HG03457 (cell line): ENCODE data around the gene MYZAP.

Experiments
- ATAC-seq: cut with Tn5 transposase; IDR thresholded peaks from one replicate; pipeline ENCODE4 v1.9.1; 2021; ENCODE audit warnings: moderate number of reproducible peaks; ENCODE audit not compliant: unreplicated experiment

The MYZAP gene

DNA sequence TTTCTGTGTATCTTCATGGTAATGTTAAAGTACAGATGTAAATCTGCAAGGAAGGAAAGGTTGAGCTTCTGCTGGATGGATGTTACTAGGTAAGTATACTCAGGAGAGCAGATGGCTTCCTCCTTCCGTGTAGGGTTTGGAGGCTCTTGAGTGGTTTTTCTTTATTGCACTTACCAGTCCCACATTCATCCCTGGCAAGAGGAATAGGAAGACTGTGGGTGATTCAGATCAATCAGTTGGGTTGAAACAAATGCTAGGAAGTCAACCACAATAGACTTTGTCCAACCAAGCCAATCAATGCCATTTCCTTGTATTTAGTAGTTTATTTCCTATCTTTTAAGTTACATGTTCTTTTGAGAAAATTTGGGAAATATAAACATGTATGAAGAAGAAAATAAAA lies 26.6 kb downstream of the MYZAP start:
- no peak for ATAC-seq

DNA sequence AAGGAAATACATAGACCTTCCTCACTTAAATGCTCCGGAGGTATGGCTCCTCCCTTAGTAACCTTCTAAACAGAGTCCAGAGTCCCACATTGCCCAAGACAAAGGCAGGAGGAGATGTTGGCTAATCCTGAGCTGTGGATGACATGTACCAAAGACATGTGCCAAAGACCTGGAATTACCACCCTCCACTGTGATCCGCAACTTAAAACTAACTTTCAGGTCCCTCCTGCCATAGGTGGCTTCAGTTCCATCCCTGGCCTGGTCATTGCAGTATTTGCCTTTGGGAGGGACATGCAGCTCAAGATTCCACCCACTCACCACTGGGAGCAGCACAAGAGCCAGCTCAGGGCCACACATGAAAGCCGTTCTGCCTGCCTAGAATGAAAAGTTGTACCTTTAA lies 28.0 kb downstream of the MYZAP start:
- no peak for ATAC-seq

DNA sequence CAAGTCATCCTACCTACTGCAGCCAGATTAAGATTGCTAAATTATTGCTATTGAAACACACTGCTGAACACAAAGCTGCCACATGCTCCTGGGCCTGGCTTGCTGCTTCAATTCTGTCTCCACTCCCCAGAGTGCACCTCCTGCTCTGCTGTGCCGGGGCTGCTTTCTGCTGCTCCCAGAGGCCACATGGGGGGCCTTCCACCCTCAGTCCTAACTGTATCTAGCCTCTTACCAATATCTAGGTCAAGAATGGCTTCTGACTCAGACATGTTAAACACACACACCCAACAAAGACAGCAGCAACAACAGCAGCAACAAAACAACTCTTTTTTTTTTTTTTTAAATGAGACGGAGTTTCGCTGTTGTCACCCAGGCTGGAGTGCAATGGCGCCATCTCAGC lies 33.0 kb downstream of the MYZAP start:
- ATAC-seq, result no peak

DNA sequence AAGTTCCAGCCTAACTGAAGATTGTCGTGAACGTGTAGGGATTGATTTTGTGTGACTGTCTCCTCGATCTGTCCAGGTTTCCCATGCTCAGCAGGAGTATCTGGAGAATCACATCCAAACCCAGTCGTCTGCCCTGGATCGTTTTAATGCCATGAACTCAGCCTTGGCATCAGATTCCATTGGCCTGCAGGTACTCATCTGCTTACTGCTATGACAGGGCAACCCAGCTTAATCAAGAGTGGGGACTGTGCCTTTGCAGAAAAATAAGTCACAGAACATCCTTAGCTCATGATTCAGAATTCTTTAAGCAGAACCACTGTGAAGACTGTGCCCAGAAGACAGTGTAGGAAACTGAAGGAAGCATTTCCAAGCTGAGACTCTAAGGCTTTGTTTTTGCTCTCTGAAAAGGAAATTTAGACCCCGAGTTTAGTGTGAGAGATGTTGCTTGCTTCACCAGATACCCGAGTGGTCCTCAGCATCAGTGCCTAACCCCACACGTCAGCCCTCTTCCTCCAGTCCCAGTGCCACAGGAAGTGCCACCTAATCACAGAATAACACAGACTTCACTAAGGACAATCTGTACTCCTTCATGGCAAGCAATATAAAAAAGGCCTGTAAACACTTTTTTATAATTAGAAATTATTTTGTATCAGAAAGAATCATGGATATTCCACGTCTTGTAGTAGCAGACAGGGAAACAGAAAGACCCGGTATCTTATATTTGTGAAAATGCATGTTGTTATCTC lies 34.2 kb downstream of the MYZAP start:
- no peak for ATAC-seq

DNA sequence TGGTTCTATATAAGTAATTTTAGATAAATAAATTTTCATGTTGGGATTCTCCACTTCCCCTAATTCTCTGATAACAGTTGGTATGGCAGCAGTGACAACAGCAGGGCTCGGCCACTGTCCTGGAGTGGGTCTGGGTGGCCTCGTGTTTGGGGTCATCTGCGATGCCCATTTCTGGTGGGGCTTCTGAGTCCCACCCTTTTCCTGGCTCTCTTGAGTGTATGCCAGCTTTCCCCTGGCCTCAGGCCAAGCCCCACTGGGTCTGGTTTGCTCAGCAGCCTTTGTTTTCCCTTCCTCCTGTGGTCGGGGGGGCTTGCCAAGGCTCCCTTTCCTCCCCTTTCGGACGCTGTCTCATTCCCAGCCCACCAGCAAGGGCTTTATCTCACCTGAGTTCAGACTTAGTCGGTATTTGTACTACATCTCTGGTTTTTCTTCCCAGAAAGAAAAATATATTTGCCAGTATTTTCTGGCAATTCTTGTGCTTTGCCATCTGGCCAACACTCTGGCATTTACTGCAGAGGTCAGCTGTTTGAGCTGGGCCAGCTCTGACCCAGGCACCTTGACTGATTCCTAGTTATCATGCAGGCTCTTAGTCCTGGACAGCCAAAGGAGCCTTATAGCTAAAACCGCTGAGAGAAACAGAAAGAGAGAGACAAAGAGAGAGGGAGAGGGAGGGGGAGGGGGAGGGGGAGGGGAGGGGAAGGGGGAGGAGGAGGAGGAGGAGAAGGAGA lies 35.2 kb downstream of the MYZAP start:
- no peak for ATAC-seq

DNA sequence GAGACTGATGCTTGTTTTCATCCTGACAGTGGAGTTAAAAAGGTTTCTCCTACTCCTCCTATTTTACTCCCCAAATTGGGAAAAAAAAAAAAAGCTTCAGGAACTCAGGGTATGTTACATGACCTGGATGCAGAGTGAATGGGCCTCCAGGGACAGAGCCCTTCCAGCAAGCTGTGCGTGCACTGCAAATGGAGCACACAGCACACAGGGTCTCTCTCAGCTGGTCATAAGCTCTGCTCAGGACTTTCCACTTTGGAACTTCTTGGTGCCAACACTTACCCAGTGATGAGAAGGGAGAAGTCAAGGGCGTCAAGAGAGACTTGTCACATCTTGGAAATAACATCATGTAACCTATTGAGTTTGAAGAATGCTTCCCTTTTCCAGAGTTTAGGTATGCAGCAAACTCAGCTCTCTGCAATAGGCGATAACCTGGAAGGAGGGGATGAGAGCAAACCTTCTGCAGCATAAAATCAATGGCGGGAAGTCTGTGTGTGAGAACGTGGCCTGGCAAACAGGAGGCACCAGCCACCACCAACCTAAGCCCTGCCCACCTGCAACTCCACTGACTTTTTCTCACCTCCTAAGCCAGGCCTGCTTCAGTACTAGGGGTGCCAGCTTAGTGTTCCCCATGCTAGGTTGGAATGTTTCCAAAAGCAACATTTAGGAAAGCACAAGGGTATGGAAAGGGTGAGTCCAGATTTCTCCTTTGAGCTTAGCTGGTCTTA lies 39.8 kb downstream of the MYZAP start:
- no peak for ATAC-seq

DNA sequence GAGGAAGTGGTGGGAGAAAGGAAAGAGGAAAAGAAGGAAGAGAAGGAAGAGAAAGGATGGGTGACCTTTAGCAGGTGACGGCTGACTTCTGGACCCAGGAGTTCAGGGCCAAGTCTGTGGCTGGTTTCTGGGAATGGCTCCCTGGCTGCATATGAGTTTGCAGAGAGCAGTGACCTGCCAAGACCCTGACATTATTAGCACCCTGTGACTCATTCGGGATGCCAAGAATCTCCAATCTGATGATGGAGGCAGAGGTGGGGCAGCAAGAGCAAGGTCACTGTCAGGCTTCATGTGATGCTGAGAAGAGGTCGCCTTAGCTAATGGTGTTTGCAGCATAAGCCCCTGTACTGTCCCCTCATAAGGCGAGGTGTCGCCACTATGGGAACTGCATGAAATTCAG lies 42.6 kb downstream of the MYZAP start:
- no peak for ATAC-seq

DNA sequence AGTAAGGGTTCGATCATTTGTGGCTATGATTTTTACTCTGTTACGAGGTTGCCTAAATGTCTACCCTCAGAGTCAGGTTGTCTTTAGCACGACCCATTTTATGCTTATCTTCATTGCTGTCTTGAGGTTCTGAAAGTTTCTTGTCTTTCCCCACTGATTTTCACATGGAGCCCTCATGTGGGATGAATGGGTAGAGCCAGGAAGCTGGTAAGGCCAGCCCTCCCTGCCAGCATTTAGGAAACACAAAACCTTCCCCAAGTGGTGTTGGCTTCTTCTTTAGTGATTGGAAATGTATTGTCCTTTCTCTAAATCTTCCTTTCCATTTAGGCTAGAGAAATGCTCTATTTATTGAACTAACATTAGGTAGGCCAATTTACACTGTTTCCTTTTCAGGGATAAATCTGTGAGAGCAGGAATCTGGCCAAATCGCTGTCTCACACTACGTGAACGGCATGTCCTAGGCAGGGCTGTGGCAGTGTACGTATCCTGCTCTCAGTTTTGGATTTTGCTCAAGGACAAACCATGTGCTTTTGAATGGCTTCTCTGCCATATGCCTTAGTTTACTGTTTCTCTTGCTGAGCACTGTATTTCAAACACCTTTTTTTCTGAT lies 43.7 kb downstream of the MYZAP start:
- ATAC-seq, result no peak

DNA sequence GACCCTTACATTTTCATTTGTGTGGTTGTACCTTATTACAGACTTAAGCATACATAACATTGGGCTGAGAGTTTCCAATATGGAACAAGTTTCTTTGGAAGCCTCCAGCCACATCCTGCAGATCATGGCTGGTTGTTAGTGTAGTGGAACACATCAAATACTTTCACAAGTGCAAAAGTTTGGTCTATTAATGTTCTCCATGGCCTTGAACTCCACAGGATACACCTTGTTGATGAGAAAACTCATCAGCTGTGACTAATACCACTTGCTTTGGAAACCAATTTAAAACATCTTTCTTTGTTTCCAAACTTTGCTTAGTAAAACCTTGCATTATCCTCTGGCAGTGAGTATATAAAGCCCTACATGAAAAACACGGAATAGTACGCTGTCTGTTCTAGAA lies 46.1 kb downstream of the MYZAP start:
- ATAC-seq, result no peak

DNA sequence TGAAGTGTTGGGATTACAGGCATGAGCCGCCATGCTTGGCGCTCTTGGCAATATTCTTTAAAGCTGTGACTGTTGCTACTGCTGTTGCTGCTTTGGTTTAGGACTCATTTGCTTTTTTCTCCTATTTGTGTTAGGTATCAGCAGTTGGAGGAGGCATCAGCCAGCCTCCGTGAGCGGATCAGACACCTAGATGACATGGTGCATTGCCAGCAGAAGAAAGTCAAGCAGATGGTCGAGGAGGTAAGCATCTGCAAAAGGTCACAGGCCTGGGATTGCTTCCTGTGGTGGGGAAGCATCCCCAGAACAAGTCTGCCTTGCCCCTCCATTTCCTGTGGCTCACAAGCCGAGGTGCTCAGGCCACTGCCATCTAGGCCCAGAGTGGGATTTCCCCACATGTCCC lies 47.6 kb downstream of the MYZAP start:
- no peak for ATAC-seq

DNA sequence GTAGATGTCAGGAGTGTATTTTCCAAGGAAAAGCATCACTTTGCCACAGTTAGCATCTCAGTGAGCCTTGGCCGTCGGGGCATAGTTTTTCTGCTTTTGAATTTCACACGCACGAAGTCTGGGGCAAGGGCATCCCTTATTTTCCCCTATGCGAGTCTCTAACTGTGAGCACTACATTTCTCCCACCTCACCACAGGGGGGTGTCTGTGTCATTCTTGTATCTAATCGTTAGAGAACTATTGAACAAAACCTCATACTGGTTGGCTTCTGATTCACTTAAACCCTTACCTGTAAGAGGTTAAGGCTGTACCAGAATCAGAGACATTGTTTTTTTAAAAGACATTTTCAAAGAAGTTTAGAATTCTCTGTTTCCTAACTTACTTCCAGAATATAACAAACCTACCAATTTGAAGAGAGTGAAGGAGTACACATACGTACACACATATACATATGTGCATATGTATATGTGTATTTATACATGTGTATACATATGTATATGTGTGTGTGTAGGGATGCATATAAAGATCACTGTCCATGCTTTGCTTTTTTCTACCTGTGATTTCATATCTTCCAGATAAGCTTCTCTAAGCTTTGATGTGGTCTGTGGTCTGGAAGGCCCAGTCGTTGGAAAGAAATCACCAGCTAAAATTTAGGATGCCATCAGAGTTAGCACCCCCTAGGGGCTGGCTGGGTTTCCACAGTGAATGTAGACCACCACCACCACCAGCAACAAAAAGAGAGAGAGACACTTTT lies 49.4 kb downstream of the MYZAP start:
- no peak for ATAC-seq

DNA sequence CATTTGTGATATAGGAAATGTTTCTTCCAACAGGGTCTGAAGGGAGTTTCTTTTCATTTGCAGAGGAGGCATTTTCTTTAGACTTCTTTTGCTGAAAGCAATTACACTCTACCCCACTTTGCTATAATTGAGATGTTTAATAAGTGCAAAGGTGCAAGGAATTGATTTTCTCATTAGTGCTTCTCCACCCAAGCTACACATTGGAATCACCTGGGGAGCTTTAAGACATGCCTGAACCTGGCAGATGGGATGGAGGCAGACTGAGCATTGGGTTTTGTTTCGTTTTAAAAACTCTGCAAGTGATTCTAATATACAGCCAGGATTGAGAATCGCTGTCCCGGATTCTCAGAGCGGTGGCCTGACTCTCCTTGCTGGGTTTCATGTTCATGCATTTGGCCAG lies 52.1 kb downstream of the MYZAP start:
- ATAC-seq, result no peak

DNA sequence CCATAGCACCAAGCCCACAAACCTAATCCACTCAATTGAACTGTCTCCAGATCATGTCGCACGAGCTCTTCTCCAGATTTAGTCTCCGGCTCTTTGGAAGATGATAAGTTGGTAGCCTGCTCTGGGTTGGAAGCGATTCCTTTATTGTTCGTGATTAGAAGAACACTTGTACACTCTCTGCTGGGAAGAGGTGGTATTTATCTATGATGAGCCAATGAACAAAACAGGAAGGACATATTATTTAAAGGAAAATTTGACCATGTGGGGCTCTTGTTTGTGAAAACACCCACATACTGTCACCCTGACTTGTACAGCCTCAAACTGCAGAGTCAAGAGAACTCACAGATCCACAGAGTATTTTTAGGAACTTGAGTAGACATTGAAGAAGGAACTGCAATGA lies 54.4 kb downstream of the MYZAP start:
- no peak for ATAC-seq

DNA sequence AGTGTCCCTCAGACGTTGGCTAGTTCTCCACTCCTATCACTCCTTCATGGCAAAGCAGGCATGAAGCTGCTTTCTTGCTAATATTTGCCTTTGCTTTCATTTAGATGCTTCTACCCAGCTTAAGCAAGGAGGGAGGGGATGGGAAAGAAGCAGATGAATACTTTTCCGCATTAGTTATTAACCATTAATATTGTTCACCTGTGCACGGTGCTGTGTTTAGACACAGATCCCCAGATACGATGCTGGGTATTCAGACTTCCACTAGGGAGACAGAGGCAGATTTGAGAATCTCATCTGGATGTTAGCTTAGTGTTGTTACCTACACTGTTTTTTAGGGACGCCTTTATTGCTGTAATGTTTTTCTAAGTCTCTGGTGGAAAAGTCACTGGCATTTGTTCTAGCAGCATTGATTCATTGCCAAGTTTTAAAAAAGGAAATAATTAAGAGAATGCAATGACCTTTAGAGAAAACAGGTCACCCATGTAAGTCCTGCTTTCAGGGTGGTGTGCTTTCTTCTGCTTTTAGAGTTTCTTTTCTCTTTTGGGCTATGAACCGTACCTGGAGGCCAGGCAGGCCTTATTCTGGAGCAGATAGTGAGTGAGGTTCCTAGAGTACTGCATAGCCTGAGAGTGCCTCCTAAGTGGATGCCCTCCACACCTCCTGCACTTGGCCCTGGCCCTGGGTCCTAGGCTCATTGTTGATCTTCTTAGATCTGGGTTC lies 55.5 kb downstream of the MYZAP start:
- ATAC-seq, result no peak

DNA sequence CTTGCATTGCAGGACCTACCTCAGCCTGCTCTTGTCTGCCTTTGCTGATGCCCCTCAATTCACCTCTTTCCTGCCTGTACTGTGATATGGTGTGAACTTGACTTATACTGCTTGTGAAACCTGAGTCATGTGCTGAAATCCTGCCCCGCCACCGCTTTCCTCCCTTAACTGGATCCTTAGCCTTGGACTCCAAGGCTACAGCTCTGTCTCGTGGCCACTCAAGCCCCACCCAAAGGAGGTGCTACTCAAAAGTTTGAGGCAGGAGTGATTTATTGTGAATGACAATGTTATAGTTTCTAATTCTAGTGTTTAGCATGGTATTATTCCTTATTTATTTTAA lies 56.1 kb downstream of the MYZAP start:
- no peak for ATAC-seq

DNA sequence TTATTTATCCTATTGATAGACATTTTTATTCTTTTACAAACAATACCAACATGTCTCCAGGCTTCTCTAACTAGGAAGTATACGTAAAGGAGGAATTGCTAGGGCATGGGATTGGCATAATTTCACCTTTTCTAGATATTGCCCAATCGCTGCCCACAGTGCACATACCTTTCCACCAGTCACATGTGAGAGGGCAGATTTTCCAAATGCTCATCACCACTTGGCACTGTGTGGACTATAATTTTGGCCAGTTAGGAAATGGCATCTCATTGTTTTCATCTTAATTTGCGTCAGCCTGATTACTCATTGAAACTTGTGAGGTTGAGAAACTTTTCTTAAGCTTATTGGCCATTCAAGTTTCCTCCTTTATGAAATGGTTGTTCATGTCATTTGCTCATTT lies 57.4 kb downstream of the MYZAP start:
- ATAC-seq, result no peak

DNA sequence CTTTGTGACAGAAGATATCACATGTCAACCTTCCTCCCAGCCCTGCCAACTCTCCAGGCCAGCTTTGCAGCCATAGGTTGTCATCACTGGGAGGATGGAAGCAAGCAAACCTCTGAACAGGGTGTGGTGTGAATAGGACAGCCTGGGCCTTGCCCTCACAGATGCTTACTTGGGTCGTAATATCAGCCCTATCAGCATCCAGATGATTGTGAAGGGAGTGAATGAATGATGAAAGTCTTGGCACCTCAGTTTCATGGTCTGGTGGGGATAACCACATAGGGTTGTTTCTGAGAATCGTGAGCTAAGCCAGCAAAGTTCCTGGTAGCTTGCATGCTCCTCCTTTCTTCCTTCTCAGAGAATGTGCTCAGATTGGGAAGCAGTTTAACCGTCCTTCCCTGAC lies 59.7 kb downstream of the MYZAP start:
- no peak for ATAC-seq

DNA sequence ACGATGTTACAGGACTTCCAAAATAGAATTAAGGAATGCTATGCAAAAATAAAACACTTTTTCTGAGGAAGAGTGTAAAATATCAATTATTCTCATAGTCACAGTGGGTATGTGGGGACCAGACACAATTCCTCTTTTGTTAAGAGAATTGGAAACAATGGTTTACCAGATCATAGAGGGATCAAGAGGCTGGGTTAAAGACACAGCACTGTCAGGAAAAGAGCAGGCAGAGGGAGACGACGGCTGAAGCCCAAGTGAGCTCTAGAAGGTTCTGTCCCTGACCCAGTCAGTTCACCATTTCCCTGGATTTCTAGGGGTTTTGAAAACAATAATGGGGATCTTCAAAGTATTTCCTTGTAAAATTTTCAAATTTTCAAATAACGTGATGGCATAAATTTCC lies 60.8 kb downstream of the MYZAP start:
- ATAC-seq, result no peak

DNA sequence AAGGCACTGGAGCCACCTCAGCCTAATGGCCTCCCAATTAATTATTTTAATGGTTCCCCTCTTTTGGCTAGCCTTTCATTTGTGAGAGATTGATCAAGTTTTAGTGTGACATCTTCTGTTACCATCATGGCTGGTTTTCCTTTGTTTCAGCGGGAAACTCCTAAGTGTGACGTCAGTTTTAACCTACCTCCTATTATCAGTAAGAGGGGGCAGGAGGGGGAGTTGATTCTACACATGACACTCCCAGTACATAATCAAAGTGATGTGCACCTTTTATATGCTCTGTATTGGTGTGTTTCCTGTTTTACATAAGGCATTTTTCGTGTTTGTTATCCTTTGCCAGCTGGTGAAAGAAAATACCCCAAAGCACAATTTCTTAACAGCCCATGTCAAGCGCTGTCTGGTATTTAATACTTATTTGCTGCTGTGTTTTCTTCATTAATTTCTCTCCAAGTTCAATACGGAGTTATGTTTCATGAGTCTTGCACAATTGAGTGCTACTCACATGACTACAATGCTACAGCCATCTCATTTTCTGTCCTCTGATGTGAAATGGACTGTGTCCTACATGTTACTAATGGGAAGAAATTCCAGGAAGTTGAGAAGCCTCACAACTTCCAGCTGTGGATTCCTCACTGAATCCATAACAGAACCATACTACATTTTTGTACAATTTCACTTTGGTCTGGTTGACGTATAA lies 62.6 kb downstream of the MYZAP start:
- no peak for ATAC-seq

DNA sequence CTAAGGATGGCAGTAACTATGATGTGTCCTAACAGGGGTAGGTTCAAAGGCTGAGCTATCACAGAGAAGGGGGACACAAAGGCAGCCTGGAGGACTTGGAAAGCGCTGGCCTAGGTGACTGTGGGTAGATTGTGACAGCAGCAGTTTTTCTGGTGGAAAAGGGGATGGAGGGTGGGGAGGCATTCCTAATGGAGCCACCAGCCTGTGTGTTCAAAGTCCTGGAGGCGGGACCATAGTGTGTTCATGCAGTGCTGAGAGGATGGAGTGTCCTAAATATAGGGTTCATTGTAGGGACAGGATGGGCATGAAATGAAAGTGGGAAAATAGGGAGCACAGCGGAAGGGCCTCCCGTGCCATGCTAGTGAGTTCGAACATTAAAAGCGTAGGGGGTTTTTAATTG lies 63.3 kb downstream of the MYZAP start:
- ATAC-seq, result no peak
